ENCODE data around the gene PAX1.
A peak's percentile ranks its signal among the peaks of the same experiment; 100 is the strongest.

The PAX1 gene

GRCh38 chr20:21705575-21706260 lies at the start of gene PAX1:
PAX1 (plus strand) TSS chr20:21705664; CDS start chr20:21705713, 49 bp downstream.
- DNase-seq (ENCODE audit: low spot score), result no peak

GRCh38 chr20:21656308-21657067 lies 49.0 kb upstream of the PAX1 start:
- no peak for DNase-seq (ENCODE audit: low spot score)

DNA sequence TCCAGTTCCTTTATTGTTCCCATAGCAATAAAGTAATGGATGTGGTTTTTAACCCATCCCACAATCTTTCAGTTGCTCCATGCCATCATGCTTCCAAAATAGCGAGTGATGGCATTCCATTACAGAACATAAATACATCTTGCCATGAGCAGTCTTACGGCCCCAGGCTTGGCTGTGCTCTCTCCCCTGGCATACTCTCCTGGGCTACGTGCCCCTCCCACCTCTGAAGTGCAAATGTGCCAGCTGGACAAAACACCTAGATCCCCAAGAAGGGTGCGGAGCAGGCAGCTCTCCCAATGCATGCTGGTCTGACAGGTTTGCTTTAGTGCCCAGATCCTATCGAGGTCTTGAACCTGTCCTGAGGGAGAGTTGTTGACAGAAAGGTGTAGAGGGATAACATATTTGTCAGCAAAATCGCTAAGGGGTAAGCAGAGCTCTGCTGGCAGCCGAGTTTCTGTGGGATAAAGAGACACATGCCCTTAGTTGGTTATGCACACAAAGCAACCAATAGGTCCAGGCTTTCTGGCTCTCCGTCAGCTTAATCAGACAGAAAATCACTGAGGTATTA lies 43.9 kb upstream of the PAX1 start:
- no peak for DNase-seq (ENCODE audit: low spot score)

GRCh38 chr20:21663465-21663864 lies 42.0 kb upstream of the PAX1 start:
- no peak for DNase-seq (ENCODE audit: low spot score)

DNA sequence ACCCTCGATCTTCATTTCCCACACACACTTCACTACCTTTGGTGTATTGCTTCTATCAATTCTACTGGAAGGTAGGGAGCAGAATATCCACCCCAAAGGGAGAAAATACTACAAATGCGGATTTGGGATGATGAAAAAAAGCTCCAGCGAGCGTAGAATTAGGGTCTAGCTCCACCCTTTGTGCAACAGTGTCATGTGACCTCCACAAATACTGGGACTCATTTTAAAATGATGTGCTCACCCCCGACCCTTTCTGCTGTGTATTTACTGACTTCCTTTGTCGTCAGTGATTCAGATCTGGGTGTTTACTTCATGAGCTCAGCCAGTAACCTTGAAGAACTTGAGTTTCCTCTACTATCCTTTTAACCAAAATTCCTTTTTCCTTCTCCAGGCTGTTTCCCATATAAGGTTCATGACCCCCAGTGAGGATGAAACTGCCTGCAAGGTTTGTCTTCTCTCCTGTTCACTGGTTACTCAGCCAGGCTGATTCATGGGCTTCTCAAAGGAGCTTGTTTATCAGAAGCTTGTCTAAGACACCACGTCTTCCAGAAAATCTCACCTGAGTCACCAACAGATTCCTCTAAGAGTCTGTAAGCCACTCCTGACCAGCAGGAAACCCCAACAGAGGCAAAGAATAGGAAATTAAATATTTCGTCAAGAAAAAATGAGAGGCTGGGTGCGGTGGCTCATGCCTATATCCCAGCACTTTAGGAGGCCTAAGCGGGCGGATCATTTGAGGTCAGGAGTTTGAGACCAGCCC lies 39.6 kb upstream of the PAX1 start:
- peak; percentile 40 for DNase-seq (ENCODE audit: low spot score)

- no peak for DNase-seq (ENCODE audit: low spot score)
Measured at GRCh38 chr20:21670126-21670525, 35.3 kb upstream of the PAX1 start.

DNA sequence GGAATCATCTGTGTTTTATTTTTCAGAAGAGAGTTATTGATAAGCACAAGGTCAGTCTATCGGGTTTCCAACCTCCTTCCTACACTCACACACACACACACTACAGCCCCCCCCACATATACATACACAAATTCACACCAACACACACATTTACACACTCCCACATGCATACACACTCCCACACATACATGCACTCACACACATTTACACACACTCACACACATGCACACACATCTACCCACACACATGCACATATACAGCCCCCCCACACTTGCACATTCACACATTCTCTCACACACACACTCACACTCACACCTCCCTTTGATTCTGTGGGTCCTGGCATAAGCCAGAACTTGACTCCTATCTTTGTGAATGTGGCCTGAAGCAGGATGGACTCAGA lies 34.5 kb upstream of the PAX1 start:
- no peak for DNase-seq (ENCODE audit: low spot score)

- no peak for DNase-seq (ENCODE audit: low spot score)
Measured at GRCh38 chr20:21677261-21677660, 28.2 kb upstream of the PAX1 start.

DNA sequence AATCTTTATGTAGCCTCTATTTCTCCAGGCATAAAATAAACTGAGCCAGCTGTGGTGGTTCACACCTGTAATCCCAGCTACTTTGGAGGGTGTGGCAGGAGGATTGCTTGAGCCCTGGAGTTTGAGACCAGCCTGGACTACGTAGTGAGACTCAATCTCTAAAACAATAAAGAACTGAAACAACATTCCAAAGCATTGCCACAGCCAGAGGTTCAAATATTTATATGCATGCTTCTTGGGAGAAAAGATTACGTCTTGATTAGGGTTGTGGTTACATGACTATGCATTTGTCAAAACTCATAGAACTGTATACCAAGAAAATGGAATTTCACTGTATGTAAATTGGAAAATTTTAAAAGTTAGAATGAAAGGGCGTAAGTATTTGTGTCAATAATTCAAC lies 27.7 kb upstream of the PAX1 start:
- DNase-seq (ENCODE audit: low spot score), result no peak

GRCh38 chr20:21681234-21681921 lies 24.1 kb upstream of the PAX1 start:
- no peak for DNase-seq (ENCODE audit: low spot score)

GRCh38 chr20:21681922-21682318 lies 23.5 kb upstream of the PAX1 start:
- no peak for DNase-seq (ENCODE audit: low spot score)

DNA sequence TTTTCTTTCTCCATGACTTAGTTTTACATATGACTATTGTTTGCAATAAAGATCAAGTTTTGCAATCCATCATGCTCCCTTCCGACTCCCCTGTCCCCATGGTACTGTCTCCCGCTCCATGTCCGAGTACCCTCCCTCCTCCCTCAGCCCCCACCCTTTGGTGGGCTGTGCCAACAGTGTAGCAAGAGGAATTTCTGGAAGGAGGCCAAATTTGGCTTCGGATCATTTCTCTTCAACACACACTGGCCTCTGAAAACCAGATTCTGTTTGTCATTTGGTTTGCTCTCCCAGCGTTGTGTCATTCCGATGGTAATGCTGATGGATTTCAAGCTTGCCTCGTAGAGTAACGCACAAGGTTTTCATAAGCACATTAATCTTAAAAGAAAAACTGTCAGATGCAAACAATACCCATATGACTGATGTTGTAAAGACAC lies 22.9 kb upstream of the PAX1 start:
- DNase-seq (ENCODE audit: low spot score), result no peak

DNA sequence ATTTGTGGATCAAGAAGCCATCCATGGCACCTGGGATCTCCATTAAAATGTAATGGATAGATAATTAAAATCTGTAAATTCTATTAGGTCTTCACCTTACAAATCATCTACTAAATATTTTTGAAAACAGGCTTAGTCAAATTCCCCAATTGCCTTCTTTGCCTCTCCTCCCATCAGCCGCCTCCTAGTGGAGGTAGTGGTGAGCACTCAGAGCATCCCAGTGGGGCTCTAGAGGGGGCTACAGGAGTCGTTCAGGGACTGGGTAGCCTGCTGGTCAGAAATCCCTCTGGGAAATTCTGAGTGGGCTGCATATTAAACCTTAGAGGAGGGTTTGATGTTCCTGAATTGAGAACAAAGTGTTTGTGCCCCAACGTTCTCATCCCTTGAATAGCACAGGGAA lies 20.8 kb upstream of the PAX1 start:
- DNase-seq (ENCODE audit: low spot score), result no peak

- no peak for DNase-seq (ENCODE audit: low spot score)
Measured at GRCh38 chr20:21685981-21686380, 19.5 kb upstream of the PAX1 start.

DNA sequence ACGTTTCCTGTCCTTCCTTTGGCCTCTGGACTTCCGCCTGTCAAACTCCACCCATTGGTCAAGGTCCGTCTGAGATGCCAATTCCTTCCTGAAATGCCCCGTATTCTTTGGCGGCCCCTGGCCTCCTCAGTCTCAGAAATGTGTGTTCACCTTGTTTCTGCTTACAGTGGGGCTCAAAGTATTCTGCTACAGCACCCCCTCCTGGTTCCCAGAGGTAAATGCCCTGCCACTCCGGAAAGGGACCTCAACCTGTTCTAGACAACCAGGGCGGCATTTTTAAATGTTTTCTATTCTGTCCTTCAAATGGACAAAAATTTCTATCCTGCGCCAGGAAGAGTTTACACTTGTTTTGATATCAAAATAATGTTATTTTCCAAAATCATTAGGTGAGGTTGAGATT lies 12.1 kb upstream of the PAX1 start:
- DNase-seq (ENCODE audit: low spot score), result no peak

- DNase-seq (ENCODE audit: low spot score), result no peak
Measured at GRCh38 chr20:21698494-21699215, 6.8 kb upstream of the PAX1 start.

- DNase-seq (ENCODE audit: low spot score), result no peak
Measured at GRCh38 chr20:21699216-21699508, 6.3 kb upstream of the PAX1 start.

- no peak for DNase-seq (ENCODE audit: low spot score)
Measured at GRCh38 chr20:21701171-21701876, 4.1 kb upstream of the PAX1 start.

- DNase-seq (ENCODE audit: low spot score), result no peak
Measured at GRCh38 chr20:21702016-21702415, 3.4 kb upstream of the PAX1 start.

GRCh38 chr20:21702553-21703470 lies 2.7 kb upstream of the PAX1 start:
- DNase-seq (ENCODE audit: low spot score), result no peak
